T1000 (cell line): Measurements from ENCODE around the gene PRICKLE3.
"Not testable (repeated sequence)": the region's sequence is repeated elsewhere in the genome, so short reads cannot be mapped to it uniquely, and the experiment has no call there.

ENCODE experiments used
- DNase-seq: peaks from one replicate; lab custom pipeline; 2025; ENCODE audit warnings: mixed read lengths; lab: John Stamatoyannopoulos, UW

The PRICKLE3 gene

DNA sequence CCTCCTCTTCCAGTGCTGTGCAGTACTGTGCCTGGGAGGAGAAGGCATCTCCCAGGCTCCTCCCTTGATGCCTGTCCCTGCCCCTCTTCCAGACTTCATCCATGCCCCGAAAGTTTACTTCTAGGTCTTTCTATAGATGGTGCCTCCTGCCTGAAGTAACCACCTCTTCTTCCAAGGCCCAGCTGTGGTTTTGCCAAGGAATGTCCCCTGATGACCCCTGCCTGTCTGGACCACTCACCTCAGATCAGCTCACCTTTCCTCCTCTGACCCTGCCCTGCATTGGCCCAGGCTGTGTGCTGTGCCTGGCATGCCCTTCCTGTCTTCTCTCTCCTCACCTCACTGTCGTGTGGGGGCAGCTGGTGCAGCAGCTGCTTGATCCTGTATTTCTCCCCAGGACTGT, 6.8 kb downstream of the PRICKLE3 start:
- no peak for DNase-seq

DNA sequence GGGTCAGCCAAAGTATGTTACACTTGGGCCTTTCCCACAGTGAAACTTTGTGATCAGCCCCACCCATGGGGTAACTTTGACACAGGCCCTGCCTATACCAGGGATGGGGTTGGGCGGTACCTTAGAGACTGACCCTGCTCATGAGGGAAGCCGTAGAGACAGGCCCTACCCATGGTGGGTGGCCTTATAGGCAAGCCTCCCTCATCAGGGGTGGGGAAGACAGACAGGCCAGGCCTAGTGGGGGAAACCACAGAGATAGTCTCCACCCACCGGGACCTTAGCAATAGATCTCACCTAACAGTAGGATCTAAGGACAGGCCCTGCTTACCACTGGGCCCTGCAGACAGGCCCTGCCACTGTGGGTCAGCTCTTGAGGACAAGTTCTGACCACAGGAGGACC, 7.6 kb downstream of the PRICKLE3 start:
- DNase-seq, result no peak

DNA sequence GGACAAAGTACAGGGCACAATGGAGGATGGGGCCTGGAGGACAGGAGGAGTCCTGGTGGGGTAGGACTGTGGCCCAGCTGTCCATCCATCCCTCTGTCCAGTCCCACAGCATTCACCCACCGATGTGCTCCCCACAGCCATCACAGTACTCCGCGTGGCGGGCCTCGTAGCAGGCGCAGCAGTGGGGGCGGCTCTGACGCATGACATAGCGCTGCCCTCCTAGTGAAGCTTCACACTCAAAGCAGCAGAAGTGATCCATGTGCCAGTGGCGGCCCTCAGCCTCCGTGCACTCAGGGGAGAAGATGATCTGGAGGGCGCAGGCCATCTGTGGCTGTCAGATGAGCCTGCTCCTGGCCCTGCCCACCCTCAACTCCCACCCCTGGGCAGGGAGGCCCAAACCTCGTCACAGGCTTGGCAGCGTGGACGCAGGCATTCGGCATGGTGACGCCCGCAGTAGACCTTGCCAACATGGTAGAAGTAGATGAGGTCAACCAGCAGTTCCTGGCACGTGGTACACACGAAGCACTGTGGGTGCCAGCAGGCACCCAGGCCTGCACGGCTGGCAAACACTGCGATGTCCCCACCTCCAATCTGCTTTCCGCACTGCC, 8.2 kb downstream of the PRICKLE3 start:
- no peak for DNase-seq

DNA sequence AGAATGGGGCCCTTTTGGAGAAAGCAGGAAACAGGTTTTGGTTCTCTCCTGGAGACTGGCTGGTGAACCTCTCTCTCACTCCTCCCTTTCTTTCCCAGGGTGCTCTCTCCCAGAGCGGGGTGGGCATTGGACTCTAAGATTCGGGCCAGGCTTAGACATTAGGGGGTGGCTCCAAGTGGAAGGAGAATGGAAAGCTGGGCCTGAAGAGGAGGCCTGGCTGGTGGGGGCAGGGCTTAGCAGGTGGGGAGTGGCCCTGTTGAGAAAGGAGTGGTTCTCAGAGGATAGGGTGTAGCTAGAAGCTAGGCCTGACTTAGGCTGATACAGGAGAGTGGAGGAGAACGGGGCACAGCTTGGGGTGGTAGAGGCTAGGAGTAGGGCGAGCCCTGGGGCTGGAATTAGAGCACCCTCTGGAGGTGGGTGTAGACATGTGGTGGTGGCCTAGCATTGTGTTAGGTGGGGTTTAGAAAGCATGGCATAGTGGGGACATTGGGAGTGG, 8.8 kb downstream of the PRICKLE3 start:
- DNase-seq, result no peak

DNA sequence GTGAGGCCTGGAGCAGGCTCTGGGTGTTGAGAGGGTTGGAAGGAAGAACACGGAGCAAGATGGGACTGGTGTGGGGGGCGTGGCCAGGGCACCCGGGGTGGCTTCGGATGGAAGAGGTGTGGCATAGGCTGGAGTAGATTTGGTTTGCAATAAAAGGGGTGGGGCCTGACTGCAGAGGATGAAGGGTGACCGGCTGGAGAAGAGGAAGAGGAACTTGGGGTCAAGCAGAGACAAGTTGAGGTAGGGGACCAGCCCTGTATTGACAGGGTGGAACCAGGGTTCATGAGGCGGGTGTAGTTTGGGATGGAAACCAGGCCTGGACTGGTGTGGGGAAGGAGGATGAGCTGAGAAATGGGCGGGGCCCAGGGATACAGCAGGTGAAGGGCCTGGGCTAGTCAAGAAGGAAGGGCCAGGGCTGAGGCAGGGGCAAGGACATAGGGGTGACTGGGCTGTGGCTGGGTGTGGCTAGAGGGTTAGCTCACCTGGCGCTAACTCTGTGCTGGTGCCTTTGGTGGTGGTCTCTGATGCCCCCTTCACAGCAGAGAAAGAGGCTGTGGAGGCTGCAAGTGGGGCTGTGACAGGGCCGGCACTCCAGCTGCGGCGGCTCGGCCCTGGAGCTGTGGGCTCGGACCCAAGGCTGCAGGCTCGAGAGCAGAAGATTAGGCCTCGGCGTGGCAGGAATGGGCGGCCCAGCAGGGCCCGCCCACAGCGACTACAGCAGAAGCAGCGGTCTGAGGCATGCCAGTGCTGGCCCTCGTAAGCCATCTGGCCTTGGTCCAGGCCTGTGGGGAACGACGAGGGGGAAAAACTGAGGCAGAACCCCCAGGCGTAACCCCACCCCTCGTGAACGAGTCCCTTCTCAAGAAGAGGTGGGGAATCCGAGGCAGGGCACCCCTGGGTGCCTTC, 9.5 kb downstream of the PRICKLE3 start:
- no peak for DNase-seq

DNA sequence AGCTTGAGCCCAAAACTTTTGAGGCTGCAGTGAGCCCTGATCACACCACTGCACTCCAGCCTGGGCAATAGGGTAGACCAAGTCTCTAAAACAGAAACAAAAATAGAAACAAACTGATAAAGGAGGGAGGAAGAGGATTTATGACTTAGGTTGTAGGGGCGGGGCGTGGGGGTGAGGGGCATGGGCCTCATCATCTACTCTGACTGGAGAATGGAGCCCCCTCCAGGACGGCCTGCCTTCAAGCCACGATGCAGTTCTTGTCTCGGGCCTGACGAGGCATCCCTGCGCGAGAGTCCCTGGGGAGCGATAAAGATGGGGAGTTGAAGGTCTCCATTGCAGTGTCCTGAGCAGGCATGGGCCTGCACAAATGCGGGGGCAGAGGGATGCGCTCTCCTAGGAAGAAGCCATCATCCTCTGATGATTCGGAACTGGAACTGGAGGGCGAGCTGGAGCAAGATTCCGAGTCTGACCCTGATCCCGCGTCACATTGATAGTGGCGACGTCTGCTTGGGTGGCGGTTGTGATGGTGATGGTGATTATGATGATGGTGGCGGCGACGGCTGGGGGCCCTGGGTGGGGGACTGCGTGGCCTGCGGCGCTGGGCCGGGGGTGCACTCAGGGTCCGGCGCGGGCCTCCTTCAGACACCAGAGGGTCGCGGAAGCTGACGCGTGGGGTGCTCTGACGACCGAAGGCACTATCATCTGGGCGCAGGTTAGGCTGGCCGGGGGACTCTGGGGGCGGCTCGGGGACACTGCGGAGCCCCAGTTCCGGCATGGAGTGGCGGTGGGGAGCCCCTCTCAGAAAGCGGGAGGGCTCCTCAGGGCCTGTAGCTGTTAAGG, 10.5 kb downstream of the PRICKLE3 start:
- DNase-seq, result no peak

DNA sequence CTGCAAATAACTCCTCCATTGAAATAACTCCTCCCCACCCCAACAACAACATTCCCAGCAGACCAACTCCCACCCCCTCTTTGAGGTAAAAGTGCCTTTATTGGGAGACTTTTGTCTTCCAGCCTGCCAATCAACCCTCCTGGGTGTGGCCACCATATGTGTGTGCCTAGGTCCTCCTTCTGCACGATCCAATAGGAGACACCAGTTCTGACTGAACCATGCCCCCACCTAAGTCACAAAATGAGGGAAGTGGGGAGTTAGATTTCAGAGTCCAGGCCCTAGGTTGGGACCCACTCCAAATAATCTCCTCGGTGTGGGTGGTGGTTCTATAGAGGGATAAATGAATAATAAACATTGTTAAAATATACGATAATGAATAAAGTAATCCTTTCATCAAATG, 11.4 kb downstream of the PRICKLE3 start:
- no peak for DNase-seq

DNA sequence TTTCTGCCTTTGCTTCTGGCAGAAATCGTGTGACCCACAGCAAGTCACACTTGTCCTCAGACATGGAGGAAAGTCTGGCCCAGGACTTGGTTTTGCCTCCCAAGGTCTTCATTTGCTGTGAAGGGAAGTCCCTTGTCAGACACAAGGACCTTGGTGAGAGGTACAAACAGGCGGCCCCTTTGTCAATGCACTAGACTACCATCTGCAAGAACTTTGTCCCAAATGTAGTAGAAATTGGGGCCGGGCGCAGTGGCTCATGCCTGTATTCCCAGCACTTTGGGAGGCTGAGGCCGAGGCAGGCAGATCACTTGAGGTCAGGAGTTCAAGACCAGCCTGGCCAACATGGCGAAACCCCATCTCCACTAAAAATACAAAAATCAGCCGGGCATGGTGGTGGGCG, 12.6 kb downstream of the PRICKLE3 start:
- DNase-seq, result not testable (repeated sequence)

DNA sequence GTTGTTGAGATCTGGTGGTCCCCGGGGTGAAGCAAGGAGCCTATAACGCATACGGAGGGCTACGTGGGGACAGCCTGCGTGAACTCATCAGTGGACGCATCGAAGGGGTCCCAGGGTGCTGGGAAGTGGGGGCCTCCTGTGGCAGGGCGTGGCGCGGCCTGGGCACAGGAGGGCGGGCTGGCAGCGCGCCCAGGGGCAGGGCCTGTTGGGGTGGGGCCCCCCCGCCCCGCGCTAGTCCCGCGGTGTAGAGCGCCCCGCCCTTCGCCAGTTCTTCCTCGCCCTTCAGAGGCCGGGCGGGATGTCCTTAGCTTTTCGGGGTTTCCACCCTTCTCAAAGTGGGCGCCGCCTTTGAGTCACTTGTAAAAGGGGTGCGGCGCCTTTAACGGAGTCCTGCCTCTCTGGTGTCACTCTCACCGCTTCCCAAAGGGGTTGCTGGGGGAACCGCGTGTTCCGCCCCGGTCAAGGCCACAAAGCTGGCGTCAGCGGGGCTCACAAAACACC, 13.8 kb downstream of the PRICKLE3 start:
- DNase-seq, result peak; percentile 45

DNA sequence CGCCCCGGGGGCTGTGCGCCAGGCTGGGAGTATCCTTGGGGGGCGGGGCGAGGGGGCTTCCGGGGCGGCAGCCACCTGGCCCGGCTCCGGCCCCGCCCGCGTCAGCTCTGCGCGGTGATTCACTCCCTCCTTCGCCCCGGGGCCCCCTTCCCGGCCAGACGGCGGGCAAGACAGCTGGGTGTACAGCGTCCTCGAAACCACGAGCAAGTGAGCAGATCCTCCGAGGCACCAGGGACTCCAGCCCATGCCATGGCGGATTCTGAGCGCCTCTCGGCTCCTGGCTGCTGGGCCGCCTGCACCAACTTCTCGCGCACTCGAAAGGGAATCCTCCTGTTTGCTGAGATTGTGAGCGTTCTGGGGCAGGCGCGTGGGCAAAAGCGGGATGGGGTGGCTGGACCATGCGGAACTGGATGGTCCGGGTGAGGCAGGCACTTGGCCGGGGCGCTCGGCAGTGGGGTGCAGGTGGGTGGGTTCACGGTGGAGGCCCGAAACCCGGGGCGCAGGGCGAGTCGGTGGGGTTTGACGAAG, 14.4 kb downstream of the PRICKLE3 start, which contains the start of gene PLP2:
Gene PLP2 (plus strand): TSS at position 147 of the 528 bp plus-strand sequence. CDS start 103 bp downstream, at position 250.
- DNase-seq, result peak; percentile 48

DNA sequence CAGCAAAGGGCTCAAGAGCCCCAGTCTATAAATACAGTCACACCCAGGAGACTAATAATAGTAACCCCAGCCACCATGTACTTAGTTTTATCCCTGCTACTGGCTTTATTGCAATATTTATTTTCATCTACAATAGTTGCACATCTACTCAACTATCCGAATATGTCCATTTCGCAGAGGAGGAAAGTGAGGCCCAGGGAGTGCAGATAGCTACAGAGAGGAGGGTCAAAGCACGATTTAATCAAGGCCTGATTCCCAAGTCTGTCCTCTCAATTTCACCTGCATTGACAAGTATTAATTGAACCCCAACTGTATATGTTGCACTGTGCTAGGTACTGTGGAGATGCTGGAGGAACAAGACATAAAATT, 18.4 kb downstream of the PRICKLE3 start:
- DNase-seq, result no peak

DNA sequence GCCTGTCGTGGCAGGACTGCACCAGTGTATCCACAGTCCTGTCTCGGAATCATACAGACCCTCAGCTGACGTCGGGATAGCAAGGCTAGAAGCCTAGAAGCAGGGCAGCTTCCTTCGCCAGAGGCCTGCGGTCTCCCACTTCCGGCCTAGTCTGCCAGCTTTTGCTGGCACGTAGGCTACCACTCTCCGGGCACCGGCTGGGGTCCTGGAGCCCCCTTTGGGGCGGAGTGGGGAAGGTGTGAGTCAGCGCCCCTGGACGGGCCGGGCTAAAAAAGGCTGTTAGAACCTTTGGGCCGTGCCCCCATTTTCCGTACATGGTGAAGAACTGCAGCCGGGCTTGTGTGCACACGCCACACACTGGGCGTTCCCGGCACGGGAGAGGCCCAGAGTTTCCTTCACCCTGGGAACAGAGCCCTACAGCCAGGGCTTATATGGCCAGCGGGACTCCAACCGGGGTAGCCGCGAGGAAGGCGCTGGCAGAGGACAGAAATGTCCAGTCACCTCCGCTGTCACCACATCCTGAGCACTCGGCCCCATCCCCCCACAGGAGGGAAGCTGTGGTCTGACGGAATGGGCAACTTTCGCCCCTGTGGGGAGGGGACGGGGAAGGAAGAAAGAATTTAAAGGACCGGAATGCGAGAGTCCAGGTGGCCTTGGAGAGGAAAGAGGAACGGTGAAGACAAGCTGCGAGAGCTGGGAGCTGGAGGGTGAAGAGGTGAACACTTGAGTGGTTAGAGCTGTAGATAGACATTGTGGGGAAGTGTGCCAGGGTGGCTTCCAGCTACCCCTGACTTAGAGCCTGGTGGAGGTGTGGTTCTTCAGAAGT, 19.0 kb downstream of the PRICKLE3 start:
- DNase-seq, result peak; percentile 75

DNA sequence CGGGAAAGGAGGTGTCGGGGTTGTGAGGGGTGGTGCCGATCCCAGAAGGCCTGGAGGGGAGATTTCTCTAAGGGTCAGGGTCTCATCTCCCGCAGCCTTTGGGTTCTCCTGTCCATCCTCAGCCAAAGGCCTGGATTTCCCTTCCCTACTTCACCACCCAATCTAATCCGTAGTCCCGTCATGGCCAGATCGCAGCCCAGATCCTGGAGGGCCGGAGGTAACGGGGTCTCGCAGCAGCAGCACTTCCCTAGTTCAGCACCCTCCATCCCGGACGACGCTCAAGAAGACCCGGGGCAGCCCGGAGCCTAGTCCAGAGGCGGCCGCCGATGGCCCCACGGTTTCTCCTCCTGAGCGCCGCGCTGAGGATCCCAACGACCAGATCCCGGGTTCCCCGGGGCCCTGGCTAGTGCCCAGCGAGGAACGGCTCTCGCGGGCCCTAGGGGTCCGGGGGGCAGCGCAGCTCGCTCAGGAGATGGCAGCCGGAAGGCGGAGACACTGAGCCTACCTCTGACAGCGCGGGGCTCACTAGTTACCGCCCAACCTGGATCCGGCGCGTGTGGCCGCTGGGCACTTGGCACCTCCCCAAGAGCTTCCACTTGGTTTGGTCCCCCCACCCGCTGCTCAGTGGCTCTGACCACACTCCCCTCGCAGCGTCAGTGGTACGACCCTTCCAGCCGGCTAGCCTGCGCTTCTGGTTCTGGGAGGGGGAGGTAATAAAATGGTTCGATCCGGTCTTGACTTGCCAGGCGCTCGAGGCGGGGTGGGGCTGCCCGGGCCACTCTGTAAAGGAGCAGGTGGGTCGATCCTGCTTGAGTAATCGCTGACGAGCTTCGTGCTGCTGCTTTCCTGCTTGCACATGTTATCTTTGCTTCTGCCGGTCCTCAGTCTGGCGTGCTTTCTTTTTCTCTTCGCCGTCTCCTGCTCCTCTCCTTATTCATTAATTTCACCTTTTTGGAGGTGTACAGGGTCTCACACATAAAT, 20.0 kb downstream of the PRICKLE3 start:
- no peak for DNase-seq

DNA sequence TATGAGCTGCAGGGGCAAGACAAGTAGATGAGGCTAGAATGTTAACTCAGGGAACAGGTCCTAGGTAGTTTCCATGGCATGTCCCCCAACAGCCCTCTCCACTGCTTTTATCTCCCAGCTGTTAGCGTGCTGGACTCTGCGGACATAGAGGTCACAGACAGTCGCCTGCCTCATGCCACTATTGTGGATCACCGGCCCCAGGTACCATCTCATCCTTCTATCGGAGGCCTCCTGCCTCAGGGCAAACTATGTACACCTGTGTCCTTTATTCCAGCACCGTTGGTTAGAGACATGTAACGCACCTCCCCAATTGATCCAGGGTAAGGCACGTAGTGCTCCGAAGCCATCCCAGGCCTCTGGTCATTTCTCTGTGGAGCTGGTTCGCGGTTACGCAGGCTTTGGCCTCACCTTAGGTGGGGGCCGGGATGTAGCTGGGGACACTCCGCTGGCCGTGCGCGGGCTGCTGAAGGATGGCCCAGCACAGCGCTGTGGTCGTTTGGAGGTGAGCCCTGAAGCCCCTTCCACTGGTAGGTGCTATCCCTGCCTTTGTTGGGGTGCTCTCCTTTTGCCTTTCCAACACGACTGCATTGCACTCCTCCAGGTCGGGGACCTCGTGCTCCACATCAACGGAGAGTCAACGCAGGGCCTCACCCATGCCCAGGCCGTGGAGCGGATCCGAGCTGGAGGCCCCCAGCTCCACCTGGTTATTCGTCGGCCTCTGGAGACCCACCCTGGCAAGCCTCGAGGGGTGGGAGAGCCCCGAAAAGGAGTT, 21.4 kb downstream of the PRICKLE3 start:
- DNase-seq, result no peak

DNA sequence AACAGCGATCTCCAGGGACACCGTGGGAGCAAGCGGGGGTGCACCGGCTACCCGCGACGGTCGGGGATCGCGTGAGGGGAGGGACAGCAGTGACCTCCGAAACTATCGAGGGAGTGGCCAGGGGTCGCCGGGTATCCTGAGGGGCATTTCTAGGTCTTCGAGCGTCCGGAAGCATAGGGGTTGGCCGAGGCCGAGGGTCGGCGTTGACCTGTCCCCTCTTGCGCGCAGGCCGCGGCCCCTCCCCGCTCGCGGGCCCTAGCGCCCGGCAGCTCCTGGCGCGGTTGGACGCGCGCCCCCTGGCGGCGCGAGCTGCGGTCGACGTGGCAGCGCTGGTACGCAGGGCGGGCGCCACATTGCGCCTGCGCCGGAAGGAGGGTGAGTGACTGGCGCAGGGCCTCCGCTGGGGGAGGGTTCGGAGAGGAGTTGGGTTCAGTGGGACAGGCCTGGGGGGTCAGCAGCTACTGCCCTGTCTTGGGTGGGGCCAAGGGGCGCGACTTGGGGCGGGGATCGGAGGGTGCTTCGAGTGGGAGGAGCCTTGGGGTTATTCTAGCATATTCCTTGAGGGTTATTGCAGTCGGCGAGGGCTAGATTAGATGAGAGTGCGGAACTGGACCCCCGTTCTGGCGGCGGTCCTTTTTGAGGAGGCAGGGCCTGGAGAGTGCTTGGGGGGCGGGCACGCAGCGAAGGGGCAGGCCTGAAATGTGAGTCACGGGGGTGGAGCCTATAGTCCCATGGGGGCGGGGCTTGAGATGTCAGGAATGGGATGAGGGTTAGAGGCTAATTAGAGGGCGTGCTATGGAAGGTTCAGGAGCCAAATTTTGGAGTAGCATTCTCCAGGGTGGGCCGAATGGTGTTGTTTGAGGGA, 22.4 kb downstream of the PRICKLE3 start:
- peak; percentile 85 for DNase-seq

DNA sequence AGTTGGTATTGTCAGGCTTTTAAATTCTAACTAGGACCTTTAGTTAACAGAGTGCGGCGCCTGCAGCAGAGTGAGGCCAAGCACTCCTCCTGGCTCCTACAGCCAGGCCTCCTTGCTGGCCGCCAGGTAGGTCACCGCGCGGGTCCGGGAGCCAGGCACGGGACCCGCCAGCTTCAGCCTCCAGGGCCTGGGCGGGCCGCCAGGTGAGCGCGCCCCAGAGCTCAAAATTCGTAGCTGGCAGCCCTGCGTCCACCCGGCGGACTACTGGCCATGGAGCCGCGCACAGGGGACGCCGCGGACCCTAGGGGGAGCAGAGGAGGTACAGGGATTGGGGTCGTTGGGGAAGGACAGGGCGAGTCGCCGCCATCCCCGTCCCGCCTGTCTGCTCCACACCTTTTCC, 23.6 kb downstream of the PRICKLE3 start, which contains the start of gene MAGIX:
Gene MAGIX (plus strand): TSS at position 139 of the 400 bp plus-strand sequence. CDS start 132 bp downstream, at position 271.
- no peak for DNase-seq

DNA sequence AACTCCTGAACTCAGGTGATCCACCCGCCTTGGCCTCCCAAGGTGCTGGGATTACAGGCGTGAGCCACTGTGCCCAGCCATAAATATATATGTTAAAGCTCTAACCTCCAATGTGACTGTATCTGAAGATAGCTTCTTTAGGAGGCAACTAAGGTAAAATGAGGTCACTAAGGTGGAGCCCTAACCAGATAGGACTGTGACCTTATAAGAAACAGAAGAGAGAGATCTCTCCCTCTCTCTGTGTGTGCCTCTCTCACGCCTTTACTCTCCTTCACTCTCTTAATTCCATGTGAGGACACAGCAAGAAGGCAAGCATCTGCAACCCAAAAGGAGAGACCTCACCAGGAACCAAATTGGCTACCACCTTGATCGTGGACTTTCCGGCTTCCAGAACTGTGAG, 24.5 kb downstream of the PRICKLE3 start:
- DNase-seq, result no peak

DNA sequence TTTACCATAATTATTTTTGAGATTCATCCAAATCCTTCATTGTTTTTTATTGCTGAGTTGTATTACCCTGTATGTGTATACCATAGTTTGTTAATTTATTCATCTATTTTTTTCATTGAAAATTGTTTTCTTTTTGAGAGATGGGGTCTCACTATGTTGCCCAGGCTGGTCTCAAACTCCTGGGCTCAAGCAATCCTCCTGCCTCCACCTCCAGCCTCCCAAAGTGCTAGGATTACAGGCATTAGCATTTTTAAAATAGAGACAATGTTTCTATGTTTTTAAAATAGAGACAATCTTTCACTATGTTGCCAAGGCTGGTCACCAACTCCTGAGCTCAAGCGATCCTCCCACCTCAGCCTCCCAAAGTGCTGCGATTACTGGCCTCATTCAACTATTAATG, 25.3 kb downstream of the PRICKLE3 start:
- no peak for DNase-seq
